Astrocyte of the cerebellum (primary cell): ENCODE results near the gene ATP6V1G2.
A peak's percentile ranks its signal among the peaks of the same experiment; 100 is the strongest.

ENCODE experiments used
- DNase-seq: peaks from one replicate; pipeline ENCODE4 v3.0.0-alpha.2; 2011; ENCODE audit warnings: low read depth
- H3K4me3 ChIP-seq: 2 replicates; pipeline ENCODE4 v1.5.1; 2011; ENCODE audit warnings: mild to moderate bottlenecking, low read depth, low read length, moderate library complexity
- in situ Hi-C: cut with HindIII; loops from 2 replicates; pipeline ENCODE4 v1.10.0; 2017; ENCODE audit warnings: low sequenced_read_pairs
- TF ChIP-seq, protein P1 (sequence below): IDR thresholded peaks from 2 replicates; pipeline ENCODE4 v1.5.1; 2012; ENCODE audit warnings: low read length, low read depth, moderate library complexity, mild to moderate bottlenecking; ENCODE audit errors: missing control alignments

ATP6V1G2 gene

DNA sequence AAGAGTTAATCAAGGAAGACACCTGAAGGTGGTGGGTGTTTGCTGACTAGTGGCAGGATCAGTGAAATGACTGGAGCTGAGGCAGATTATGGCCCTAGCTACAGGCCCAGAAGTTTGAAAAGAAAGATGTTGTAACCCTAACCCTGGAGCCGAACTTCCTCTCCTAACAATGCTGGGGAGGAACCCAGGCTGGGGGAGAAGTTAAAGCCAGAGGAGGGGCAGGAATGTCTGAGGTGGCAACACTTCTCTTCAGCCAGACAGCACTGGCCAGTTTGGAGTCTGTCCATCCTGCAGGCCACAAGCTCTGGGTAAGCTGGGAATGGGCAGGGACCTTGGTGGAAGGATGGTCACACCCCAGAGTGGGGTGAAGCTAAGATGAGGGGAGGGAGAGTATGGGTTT, 39.6 kb upstream of the ATP6V1G2 start, which contains the start of gene LST1:
LST1 (plus strand) TSS at position 270 of the 400 bp plus-strand sequence. CDS start 1,023 bp downstream, outside the sequence.
- TF ChIP-seq, protein P1, sequence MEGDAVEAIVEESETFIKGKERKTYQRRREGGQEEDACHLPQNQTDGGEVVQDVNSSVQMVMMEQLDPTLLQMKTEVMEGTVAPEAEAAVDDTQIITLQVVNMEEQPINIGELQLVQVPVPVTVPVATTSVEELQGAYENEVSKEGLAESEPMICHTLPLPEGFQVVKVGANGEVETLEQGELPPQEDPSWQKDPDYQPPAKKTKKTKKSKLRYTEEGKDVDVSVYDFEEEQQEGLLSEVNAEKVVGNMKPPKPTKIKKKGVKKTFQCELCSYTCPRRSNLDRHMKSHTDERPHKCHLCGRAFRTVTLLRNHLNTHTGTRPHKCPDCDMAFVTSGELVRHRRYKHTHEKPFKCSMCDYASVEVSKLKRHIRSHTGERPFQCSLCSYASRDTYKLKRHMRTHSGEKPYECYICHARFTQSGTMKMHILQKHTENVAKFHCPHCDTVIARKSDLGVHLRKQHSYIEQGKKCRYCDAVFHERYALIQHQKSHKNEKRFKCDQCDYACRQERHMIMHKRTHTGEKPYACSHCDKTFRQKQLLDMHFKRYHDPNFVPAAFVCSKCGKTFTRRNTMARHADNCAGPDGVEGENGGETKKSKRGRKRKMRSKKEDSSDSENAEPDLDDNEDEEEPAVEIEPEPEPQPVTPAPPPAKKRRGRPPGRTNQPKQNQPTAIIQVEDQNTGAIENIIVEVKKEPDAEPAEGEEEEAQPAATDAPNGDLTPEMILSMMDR: no peak
- no peak within 1 kb of the TSS for H3K4me3 ChIP-seq
- in situ Hi-C loops: no loop called here
- no peak for DNase-seq

DNA sequence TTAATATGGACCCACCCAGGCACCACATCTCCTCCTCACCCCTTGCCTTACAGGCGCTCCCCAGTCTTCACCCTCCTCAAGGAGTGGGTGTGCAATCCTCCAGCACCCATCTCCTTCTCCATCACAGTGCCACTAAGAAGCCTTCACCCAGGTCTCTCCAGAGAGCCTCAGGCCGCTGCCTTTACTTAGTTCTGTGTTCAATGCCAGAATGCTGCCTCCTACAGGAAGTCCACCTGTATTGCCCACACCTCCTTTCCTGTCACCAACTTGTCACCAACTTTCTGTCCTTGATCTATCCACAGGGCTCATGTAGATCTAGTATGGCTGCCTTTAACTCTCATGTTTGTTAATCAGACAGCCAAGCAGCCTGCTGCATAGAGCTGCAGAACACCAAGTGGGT, 39.1 kb upstream of the ATP6V1G2 start:
- DNase-seq: no peak
- TF ChIP-seq, protein P1: peak; percentile 13
- H3K4me3 ChIP-seq: no peak overlapping the region
- in situ Hi-C loops: no loop called here

DNA sequence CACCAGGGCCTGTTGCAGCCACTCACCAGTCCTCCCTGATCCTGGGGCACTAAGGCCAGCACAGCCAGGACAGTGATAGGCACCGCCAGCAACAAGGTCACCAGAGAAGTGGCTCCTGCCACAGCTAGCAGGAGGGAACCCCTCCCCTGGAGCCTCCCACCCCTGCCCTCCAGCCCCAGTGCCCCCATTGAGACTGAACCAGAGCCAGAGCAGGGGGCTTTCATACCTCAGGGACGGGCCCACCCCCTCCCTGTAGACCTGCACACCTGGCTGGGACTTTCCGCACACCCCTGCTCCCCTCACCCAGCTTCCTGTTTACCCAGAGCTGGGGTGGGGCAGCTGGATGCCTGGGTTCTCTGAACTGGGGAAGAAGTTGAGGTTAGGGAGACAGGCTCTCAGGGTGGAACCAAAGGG, 35.8 kb upstream of the ATP6V1G2 start, which contains the start of gene LTB:
LTB (minus strand) TSS at position 195 of the 414 bp plus-strand sequence; CDS start at position 188, 7 bp downstream.
- peak within 1 kb of the TSS; percentile 64 for H3K4me3 ChIP-seq

DNA sequence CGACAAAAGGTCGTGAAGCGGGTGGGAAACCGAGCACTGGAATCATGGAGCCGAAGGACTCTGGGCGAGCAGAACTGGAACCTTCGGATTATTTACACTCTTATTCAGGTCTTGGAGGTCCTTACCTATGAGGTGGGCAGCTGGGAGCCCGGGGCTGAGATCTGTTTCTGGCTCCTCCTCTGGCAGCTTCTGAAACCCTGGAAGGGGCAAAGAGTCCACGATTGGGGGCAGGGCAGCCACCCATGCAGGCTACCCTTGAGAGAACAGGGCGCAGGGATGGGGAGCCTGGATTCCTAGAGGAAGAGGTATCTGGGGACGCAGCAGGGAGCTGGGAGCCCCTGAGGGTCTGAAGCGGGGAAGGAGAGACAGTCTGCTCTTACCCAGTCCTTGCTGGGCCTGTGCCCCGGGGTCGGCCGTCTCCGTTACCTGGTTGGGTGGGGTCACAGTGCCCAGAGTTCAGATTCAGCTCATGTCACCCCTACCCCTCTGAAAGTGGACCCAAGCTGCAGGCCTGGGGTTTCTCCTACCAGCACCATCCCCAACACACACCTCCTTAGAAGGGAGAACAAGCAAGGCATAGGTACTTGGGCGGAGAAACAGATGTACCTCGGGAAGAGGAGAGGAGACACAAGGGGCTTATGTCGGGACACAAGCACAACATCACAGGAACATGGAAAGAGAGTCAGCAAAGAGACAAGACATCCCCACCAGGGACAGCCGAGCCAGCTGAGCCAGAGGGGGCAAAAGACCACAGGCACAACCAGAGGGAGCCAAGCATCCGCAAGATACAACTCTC, 35.2 kb upstream of the ATP6V1G2 start:
- TF ChIP-seq, protein P1: no peak
- no peak for DNase-seq
- peak overlapping the region; percentile 64 for H3K4me3 ChIP-seq
- in situ Hi-C loops: no loop called here

More for the DNA sequence above, 35.8 kb upstream of the ATP6V1G2 start, which contains the start of gene LTB:
- in situ Hi-C loops: no loop called here
- no peak for DNase-seq
- TF ChIP-seq, protein P1: no peak

DNA sequence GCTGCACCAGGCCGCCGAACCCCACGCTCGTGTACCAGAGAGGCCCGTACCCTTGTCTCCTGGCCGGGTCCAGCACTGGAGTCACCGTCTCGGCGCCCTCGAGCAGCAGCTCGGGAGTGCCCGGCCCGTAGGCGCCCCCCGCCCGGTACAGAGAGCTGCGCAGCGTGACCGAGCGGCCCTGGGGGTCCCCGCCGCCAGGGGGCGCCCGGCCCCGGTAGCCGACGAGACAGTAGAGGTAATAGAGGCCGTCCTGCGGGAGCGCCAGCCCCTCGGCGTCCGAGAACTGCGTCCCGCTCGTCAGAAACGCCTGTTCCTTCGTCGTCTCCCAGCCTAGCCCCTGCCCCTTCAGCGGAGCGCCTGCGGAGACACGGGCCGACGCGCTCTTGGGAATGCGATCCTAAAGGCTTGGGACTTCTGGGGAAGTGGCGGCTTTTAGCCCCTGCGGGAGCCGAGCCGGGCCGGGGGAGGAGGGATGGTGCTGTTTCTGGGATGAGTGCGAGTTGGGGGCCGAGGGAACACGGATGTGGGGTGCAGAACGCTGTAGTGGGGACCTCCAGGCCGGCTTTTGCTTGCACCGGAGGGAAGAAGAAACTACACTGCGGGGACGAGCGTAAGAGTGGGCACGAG, 34.5 kb upstream of the ATP6V1G2 start:
- TF ChIP-seq, protein P1: peak; percentile 88
- in situ Hi-C loops: no loop called here
- peak overlapping the region; percentile 64 for H3K4me3 ChIP-seq
- DNase-seq: peak; percentile 31

DNA sequence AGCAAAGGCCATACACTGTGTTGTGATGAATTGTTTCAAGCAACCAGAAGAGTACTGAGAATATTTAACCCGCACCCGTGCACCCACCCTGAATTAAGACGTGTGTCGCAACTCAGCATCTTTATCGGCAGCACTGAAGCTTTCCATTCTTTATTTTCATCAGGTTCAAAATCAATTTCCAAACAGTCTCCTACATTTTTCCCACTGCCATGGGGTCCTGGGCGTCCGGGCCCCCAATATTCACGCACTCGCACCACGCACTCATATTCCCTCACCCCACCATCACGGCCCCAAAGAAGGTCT, 34.0 kb upstream of the ATP6V1G2 start:
- TF ChIP-seq, protein P1: no peak
- H3K4me3 ChIP-seq: peak overlapping the region; percentile 64
- no peak for DNase-seq
- in situ Hi-C loops: no loop called here
